Measurements from ENCODE around the gene SEMA4G. TPM values are rescaled to one million over a fixed set of nuclear protein-coding genes. Genes with fewer than 3 reads are reported as not detected.

Gene SEMA4G
- total and polyA plus RNA-seq, 2 of the 4 experiments (the other 2 are of a cell fraction) = 0.90 to 8.7 TPM

GRCh38 chr10:100984672-100985177 lies 15.4 kb downstream of the SEMA4G start:
- POLR2A ChIA-PET (ENCODE audit: unreplicated experiment) = no interaction called here
- intact Hi-C loops (cut with micrococcal nuclease) = no loop called here

More at GRCh38 chr10:100984672-100985177, 15.4 kb downstream of the SEMA4G start:
- Histone ChIP-seq H4K8ac (ENCODE audit: low read depth in 2 of 2, low read length in 2 of 2) (no peak overlapping the region), H3K27me3 (ENCODE audit: control insufficient read depth, insufficient read depth, low read length) (no peaks in the 10 kb centered on the region), H3K9ac (ENCODE audit: low read depth, low read length) (no peak overlapping the region), H3K4me1 (ENCODE audit: control insufficient read depth, insufficient read depth, low read length) (peaks cover 8% of the 10 kb centered on the region; the same call in 1 of the 2 replicates), H3K36me3 (ENCODE audit: control insufficient read depth, insufficient read depth, low read length) (peaks cover 30% of the 10 kb centered on the region), H3K56ac (ENCODE audit: extremely low read depth, insufficient read depth, low read length) (no peak overlapping the region), H2AK9ac (replicated peaks; ENCODE audit: low read depth, low read length, poor library complexity) (no peak overlapping the region), H3K18ac (ENCODE audit: low read depth, low read length) (no peak overlapping the region), H3K4me2 (ENCODE audit: low read depth, low read length) (no peak overlapping the region), H3K79me1 (ENCODE audit: low read depth in 1 of 2, low read length in 2 of 2) (peaks cover 43 to 56% of the 10 kb centered on the region in 2 experiments), H2BK5ac (ENCODE audit: low read depth, low read length, poor library complexity, severe bottlenecking) (no peak overlapping the region), H3K9me3 (ENCODE audit: control insufficient read depth, insufficient read depth, low read length) (no peaks in the 10 kb centered on the region), H4K5ac (ENCODE audit: low read depth, low read length) (no peak overlapping the region), H3K9me1 (ENCODE audit: insufficient read depth, low read length) (peaks cover 13% of the 10 kb centered on the region), H2BK15ac (ENCODE audit: low read depth, low read length) (no peak overlapping the region), H4K91ac (ENCODE audit: insufficient read depth, low read depth, low read length) (no peak overlapping the region), H3K4me3 (ENCODE audit: insufficient read depth, low read depth, low read length) (no peak overlapping the region), H3K27ac (ENCODE audit: insufficient read depth, low read length) (no peak overlapping the region), H3K23ac (ENCODE audit: low read depth, low read length) (no peak overlapping the region), H2BK120ac (ENCODE audit: low read depth, low read length) (no peak overlapping the region), H3K14ac (replicated peaks; ENCODE audit: low read depth, low read length) (no peak overlapping the region), H4K20me1 (ENCODE audit: insufficient read depth, low read length) (0 out of 2 replicates have a peak, but pooled peaks cover 3% of the 10 kb centered on the region), H2AFZ (replicated peaks; ENCODE audit: low read length, poor library complexity) (no peak overlapping the region), H2BK20ac (ENCODE audit: low read depth, low read length) (no peak overlapping the region), H3K4ac (ENCODE audit: low read depth, low read length) (no peak overlapping the region), H2AK5ac (ENCODE audit: low read depth, low read length) (no peak overlapping the region)
- in situ Hi-C loops (cut with MboI; ENCODE audit: low sequenced_read_pairs) (no loop called here), dilution Hi-C loops (cut with HindIII; ENCODE audit: low sequenced_read_pairs, unreplicated experiment) (no loop called here)
- ATAC-seq (ENCODE audit: low read depth) = no peak
- DNase-seq = no peak
- TF ChIP-seq RFX5 (IDR thresholded peaks at IDR 0.05; ENCODE audit: low read depth, low read length) (no peak), SMC3 (IDR thresholded peaks at IDR 0.05; ENCODE audit: low read depth, low read length) (no peak), CHD1 (IDR thresholded peaks at IDR 0.05; ENCODE audit: low read depth, low read length) (no peak), RAD21 (IDR thresholded peaks at IDR 0.05; ENCODE audit: low read length) (no peak)
- CTCF ChIA-PET = no interaction called here
- BruUV-seq (replicated peaks) = no TSS peak
- no CpG with 5 or more reads among the region's 2 CpGs for WGBS, 2 experiments (ENCODE audit: extremely low coverage in 2 of 2, insufficient read length in 1 of 2)
